Activated CD8-positive, alpha-beta memory T cell treated with anti-CD3 and anti-CD28 coated beads for 1 hour (primary cell): ENCODE measurements around the gene ING4.

Experiments
- DNase-seq, 2 donors: peaks; one replicate each; pipeline ENCODE4 v3.0.0-alpha.2; 2020; ENCODE audit warnings: low read depth in 1 of 2; ENCODE audit errors: extremely low read depth in 1 of 2

Gene ING4

DNA sequence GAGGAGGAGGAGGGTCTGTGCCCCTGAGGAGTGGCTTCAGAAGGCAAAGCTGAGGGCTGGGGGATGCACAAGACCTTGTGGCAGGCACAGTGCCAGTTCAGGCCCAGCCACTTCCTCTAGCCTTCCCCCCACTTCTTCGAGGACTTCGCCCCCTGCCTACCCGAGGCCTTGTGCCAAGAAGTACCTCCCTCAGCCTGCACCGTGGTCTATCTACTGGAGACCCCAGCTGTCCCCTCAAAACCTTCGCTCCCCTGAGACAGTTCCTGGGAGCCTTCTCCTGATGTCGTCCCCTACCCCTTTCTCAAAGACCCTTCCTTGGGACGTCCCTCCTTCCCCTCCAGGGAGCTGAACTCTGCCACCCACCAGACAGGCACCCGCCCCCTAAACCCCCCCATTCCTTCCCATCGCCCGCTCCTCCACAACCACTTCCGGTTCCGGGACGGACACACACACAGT lies 25.7 kb upstream of the ING4 start:
- DNase-seq, result peak in 1 of 2 donors; percentile 19

DNA sequence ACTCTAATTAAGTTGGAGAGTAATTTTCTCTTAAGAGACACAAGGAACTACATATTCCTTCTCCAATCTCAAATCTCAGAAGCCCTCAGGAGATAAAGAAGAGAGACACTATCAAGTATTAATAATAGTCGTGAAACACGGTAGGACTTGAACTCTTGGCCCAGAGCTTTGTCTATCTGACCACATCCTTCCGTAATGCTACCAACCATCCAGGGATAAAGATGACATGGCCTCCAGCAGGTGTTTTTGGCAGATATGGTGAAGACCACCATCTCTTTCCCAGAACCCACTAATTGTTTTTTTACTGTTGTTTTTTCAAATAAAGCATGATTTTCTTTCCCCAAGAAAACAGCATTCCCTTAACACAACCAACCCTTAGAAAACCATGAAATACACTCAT lies 22.9 kb upstream of the ING4 start:
- no peak for DNase-seq

DNA sequence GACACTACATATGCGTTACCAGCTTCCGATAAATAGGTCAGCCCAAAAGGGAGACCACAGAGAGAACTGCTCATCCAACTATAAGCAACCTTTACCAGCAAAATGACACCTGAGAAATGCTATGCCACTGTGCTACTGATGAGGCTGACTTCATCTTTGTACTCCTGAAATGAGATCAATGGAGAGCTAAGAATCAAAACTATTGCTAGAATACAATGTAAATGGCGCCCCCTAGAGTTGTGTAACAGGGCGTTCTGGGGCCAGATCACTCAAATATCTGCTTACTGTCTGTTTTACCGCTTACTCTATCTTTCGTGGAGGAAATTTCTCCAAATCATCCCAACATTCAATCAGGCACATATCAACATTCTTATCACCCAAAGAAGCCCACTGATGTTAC lies 21.7 kb upstream of the ING4 start:
- DNase-seq, result no peak

DNA sequence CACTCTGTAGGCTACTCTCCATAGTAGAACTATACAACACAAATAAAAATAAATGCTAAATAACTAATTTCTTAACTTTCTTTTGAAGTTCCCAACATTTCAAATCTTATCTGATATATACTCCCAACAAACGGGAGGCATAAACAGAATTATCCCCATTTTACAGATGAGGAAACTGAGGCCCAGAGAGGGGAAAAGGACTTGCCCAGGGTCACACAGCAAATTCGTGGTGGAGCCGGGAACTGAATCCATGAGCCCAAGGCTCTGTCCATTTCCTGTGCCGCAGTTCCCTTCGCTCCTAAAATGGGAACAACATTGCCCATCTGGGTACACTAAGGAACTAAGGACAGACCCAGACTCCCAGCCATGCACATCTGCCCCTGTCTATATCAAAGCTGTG lies 14.0 kb upstream of the ING4 start:
- DNase-seq, result no peak

DNA sequence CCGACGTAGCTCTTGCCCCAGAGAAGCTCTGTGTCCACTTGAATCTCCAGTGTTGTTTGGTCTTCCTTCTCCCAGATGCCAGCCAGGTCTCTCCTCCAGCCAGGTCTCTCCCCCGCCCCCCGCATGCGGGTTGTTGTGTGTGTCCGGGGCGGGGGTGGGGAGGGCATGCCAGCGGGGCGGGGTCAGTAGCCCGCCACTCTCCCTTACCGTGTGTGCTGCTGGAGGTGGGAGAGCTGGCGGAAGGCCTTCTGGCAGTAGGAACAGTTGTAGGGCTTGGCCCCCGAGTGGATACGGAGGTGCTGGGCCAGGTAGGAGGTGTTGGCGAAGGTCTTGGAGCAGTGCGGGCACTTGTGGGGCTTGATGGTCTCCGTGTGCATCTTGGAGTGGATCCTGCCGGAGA lies 9.2 kb upstream of the ING4 start:
- no peak for DNase-seq

DNA sequence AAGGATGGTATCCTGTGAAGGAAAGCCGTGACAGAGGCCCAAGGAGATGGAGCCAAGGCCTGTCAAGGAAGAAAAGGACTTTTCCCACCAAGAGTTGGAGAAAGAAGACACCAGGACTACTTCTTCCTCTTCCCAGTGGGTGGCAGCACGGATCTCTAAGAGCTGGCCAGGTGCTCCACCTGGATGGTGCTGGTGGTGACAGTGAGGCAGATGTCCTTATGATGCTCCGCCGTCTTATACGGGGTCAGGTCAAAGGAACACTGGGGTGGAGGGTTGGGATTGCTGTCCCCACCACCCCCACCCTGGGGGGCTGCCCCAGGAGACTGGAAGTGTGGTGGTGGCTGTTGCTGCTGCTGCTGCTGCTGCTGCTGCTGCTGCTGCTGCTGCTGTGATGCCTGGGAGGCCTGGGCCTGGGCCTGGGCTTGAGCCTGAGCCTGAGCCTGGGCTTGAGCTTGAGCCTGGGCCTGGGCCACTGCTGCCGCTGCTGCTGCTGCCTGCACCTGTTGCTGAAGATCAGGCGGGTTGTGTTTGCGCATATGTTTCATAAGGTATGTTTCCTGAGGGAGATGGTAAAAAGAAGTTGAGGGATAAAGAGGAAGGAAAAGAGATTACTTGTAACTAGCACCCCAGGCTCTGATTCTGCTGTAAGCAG lies 4.8 kb upstream of the ING4 start:
- no peak for DNase-seq

DNA sequence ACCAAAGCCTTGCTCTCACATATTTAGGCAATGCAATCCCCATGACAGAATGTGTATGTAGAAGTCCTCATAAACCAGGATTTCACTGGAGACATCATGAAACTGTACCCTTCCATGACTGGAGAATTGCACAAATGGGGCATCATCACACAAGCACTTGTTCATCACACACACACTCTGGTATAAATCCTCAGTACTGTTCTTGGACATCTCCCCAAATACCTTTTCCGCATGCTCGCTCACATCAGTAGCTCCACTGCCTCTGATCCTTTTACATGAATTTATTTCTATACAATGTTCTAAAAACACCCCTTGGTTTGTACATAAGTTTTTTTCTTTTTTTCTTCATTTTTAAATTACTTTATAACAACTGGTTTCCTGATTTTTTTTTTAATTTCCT lies 3.3 kb upstream of the ING4 start:
- DNase-seq, result no peak

DNA sequence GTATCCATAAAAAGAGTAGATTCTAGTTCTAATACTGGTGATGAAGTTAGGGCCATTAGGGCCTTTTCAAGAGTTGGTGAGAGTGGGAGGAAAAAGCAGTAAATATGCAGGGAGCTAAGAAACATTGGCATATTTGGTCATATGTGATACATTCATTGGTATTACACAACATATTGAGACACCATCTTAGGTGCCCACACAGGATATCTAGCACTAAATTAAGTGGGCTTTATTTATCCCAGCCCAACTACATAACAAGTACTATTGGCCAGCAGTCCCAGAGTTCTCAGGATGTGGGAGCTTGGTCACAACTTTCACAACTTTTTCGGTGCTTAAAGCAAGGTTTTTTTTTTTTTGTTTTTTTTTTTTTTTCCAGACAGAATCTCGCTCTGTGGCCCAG lies 2.0 kb upstream of the ING4 start:
- no peak for DNase-seq

DNA sequence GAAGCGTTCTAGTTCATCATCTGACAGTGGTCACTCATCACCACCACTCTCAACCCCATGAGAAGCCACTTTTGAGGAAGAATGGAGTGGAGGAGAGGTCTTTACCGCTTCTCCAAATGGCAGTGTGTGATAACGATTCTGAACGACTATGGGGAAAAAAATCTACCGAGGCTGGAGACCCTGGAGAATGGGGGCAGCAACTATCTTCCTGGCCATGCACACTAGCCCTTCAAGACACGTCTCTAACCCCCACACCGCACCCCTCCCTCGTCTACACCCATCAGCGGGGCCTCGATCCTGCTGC lies 365 bp downstream of the ING4 start:
- DNase-seq, result peak in 1 of 2 donors; percentile 1

DNA sequence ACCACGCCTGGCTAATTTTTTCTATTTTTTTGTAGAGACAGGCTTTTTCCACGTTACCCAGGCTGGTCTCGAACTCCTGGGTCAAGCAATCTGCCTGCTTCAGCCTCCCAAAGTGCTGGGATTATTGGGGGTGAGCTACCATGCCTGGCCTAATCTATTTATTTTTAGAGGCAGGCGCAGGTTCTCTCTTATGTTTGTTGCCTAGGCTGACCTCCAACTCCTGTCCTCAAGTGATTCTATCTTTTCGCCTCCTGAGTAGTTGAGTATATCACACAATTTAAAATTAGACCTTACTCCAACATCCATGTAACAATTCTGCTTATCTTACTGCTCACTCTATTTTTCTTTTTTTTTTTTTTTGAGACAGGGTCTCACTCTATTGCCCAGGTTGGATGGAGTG lies 8.9 kb downstream of the ING4 start:
- no peak for DNase-seq

DNA sequence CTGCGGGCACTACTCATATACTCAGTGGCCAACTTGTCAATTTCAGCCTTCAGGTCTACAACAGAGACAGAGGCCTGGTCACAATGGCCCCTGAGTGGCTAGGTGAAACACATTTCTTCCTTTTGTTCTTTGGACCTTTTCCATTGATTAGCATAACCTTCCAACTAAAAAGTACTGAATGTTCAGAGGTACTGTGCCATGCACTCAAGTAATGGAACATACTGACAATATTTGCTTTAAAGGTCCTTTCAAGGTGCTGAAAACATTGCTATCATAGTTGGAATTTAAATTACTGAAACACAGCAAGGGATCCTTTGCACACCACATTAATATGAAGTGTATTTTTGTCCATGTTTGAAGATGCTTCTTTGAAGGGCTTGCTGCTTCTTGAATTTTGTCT lies 9.6 kb downstream of the ING4 start:
- no peak for DNase-seq

DNA sequence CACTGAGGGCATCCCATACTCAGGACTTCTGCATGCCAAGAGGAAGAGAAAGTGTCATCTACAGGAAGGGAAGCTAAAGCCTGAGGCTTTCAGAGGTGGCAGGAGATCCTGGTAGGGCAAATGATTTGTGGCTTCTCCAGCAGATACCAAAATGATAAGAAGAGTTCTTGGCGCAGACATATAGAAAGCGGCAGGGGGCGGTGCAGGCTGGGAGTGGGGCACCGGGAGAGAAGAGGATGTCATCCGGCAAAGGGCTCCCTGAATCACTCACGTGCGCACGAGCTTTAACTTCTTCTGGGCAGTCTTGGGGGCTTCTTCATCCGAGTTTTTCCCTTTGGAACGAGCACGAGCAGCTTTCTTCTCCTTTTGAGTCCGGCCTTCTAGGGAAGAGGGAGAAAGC lies 10.5 kb downstream of the ING4 start:
- DNase-seq, result no peak

DNA sequence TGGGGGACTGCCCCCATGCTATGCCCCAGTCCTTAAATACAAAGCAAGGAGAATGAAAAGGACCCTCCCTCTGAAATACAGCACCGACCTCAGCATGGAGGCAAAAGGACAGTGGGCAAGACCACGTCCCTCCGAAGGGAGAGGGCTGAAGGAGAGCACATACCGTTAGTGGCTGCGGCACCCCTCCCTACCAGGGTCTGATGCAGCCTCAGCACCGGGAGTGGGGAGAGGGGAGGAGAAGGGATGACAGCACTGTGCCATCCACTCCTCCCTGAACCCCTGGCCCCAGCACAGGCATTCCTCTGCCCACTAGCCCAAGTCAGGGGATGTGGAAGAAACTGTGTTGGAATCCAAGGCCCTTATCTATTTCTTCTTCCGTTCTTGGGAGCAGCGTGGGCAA lies 12.1 kb downstream of the ING4 start:
- no peak for DNase-seq

DNA sequence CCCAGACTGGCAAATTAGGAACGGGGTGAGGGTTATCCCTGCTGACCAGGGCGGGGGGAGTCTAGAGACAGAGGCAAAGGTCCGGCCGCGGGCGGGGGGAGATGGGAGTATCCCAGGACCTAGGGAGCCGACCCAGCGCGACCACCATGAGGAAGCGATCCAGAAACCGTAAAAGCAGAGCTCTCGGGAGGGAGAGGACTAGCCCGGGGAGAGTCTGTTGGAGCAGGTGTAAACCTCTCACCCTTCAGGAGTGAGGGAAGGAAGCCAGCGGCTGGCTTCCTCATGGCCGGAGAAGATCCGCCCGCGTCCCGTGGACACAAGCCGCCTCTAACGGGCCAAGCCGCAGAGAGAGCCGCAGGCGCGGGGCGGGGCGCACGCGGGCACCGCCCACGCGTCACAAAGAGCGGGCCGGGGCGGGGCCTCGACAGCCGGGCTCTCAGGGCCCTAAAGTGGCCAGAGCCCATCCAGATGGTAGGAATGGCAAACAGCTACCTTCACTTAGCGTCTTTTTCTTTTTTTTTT lies 15.8 kb downstream of the ING4 start, which contains the start of gene ACRBP:
Gene ACRBP, minus strand, starts transcription at position 350 of the 522 bp plus-strand sequence. Its CDS starts 66 bp downstream, at position 284.
- DNase-seq, result no peak

DNA sequence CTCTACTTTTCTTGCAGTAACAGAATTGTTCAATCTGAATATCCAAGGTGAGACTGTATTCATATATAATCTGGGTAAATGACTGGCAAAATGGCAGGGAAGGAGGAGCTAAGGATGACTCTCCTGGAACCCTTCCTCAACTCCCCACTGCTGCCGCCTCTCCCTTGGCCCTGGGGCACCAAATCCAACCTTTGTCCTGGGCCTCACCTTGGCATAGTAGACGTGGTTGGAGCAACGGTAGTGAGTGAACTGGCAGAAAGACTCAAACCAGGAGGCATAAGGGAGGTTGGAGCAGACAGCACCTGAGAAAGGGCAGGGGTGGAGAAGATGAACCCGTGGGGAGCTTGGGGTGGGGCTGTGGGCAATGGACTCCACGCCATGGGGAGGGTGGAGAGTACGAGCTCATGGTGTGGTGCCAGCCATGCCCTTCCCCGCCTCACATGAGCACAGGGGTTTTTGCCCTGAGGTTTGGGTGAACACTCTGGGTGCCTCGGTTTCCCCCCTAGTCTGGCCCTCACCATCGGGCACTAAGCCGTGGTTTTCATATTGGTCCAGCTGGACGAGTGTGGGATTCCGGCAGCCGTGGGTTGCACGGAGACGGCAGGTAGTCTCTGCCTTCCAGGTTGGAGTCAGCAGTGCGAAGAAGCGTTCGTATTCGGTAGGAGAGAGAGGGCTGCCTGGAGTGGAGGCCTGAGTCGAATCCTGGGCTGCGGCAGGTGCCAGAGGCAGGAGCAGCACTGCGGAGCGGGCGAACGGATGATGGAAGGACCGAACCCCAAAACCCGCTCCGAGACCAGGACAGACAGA lies 16.4 kb downstream of the ING4 start:
- no peak for DNase-seq

DNA sequence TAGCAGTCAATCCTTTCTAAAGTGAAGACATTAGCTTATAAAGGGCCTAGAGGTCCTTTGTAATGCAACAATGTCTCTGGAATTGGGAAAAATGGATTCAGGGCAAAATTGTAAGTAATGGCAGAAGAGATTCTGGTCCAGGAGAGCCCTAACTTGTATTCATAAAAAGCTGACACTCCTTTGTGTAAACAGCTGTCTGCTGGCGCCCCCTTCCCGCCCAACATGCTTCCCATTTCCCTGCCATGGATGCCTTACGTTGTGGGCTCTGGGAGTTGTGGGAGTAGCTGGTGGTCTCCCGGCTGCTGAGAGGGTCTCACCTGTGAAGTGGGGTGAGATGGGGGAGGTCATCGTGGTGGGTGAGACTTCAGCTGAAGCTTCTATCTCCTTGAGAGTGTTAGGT lies 18.0 kb downstream of the ING4 start:
- DNase-seq, result no peak

DNA sequence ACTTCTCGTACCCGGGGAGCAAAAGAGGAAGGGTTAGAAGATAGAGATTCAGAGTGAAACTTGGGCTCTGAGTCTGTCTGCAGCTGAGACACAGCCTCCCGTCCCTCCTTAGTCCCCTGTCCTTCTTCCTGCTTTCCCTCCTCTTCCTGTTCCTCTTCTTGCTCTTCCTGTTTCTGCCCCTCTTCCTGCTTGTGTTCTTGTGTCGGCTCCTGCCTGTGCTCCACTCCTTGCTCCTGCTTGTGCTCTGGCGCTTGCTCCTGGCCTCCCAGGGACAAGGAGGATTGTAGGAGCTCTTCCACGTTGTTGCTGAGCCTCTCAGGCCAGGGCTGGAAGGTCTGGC lies 18.7 kb downstream of the ING4 start:
- no peak for DNase-seq

DNA sequence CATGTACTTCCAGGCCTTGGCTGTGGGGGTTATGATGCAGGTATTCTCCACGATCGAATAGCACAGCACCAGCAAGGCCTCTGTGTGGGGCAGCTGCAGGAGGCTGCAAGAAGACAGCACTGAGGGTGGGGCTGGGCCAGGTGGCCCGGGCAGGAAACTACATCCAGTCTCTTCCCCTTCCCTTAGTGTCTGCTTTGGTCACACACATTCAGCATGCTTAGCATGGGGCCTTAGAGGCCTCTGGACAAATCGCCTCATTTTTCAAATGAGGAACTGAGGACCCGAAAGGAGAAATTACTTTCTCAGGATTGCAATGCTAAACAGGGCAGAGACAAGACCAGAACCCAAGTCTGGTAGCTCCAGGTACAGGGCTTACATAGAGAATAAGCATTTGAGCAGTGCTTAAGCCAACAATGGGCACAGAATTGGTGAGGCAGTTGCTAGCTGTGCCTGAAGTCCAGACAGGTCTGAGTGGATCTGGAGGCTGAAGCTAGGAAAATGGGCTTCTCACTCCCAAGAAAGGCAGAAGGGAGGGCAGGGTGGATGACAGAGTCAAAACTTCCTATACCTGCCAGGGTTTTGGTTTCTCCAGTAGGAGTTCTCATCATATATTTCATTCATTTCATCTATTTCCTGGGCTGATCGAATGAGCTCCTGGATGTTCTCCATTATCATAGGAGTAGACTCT lies 19.2 kb downstream of the ING4 start:
- no peak for DNase-seq

DNA sequence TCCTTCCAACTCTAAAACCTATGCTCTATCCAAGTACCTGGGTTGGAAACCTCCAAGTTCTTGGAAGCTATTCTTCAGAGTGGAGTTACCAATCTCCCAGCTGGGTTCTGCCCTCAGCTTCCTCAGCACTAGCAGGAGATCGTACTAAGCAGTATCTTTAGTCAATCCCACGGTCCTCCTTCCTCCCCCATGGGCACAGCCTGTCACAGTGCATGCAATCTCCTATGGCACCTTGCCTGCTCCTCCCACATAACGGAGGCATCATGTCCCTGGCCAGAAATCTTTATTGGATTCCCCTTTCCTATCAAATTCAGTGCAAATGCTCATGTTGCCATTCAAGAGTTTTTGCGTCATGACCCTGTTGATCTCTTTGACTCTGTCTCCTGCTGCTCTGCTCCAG lies 21.8 kb downstream of the ING4 start:
- DNase-seq, result no peak

DNA sequence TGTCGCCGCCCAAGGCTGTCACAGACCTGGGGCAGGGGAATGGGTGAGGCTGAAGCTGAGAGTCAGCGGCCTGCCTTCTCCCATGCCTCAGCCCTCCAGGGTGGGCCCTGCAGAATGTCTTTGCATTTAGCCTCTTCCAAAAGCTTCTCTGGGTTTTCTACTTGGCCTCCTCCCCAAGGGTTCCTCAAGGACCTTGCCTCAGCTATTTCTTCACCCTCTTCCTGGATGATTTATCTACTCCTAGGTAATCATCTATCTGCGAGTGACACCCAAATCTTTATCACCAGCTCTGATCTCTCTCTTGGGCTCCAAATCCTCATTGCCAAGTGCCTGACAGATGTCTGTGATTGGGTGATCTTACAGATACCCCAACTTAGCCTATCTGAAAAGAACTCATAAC lies 22.4 kb downstream of the ING4 start:
- no peak for DNase-seq

DNA sequence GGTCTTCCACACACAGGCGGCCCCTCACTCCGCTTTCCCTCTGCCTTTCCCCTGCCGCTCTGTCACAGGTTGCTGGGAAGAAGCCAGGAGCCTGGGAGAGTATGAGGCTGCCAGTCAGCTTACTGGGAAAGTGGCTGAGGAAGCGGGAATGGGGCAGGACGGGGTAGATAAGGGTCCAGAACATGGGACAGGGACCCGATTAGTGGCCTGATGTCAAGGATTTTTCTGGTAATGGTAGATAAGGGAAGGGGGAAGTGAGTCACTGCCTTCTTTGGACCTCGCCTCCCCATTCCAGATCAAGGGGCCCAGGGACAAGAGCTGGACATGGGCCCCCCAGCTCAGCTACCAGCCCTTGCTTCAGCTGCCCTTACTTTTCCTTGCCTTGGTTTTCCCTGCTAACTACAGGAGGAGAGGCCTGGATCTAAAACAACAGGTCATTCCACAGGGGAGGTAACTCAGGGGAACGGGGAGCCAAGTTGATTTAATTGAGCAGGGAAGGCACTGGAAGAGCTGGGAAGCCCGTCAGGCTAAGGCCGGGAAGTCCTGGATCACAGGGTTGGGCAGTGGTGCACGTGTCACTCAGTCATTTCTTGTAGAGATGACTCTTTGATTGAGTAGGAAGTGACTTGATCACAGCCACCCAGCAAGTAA lies 23.6 kb downstream of the ING4 start:
- DNase-seq, result no peak
